ENCODE measurements around the gene IL7R. TPM values are rescaled to one million over a fixed set of nuclear protein-coding genes. Genes with fewer than 3 reads are reported as not detected.

IL7R gene
- total and polyA plus RNA-seq, 2 of the 4 experiments (the other 2 are of a cell fraction): 40.7 to 71.7 TPM

- Histone ChIP-seq H4K8ac (ENCODE audit: low read depth in 2 of 2, low read length in 2 of 2) (no peak overlapping the region), H4K20me1 (ENCODE audit: insufficient read depth, low read length) (no peaks in the 10 kb centered on the region), H3K14ac (replicated peaks; ENCODE audit: low read depth, low read length) (no peak overlapping the region), H2AK5ac (ENCODE audit: low read depth, low read length) (no peak overlapping the region), H3K9ac (ENCODE audit: low read depth, low read length) (no peak overlapping the region), H3K4me3 (ENCODE audit: insufficient read depth, low read depth, low read length) (no peak overlapping the region), H2AK9ac (replicated peaks; ENCODE audit: low read depth, low read length, poor library complexity) (no peak overlapping the region), H3K27ac (ENCODE audit: insufficient read depth, low read length) (no peak overlapping the region), H2AFZ (replicated peaks; ENCODE audit: low read length, poor library complexity) (no peak overlapping the region), H3K79me1 (ENCODE audit: low read depth in 1 of 2, low read length in 2 of 2) (peaks cover 3 to 6% of the 10 kb centered on the region in 2 experiments; a peak in 1 of 4 replicates), H3K18ac (ENCODE audit: low read depth, low read length) (no peak overlapping the region), H3K23ac (ENCODE audit: low read depth, low read length) (no peak overlapping the region), H3K27me3 (ENCODE audit: control insufficient read depth, insufficient read depth, low read length) (no peaks in the 10 kb centered on the region), H3K4me2 (ENCODE audit: low read depth, low read length) (no peak overlapping the region), H3K9me3 (ENCODE audit: control insufficient read depth, insufficient read depth, low read length) (no peaks in the 10 kb centered on the region), H3K56ac (ENCODE audit: extremely low read depth, insufficient read depth, low read length) (no peak overlapping the region), H2BK120ac (ENCODE audit: low read depth, low read length) (no peak overlapping the region), H2BK5ac (ENCODE audit: low read depth, low read length, poor library complexity, severe bottlenecking) (no peak overlapping the region), H3K36me3 (ENCODE audit: control insufficient read depth, insufficient read depth, low read length) (peaks cover 15% of the 10 kb centered on the region), H3K9me1 (ENCODE audit: insufficient read depth, low read length) (peaks cover 5% of the 10 kb centered on the region; the same call in 1 of the 2 replicates), H2BK20ac (ENCODE audit: low read depth, low read length) (no peak overlapping the region), H4K5ac (ENCODE audit: low read depth, low read length) (no peak overlapping the region; the same call in 1 of the 2 replicates), H2BK15ac (ENCODE audit: low read depth, low read length) (no peak overlapping the region), H3K4me1 (ENCODE audit: control insufficient read depth, insufficient read depth, low read length) (no peaks in the 10 kb centered on the region; the same call in 1 of the 2 replicates), H4K91ac (ENCODE audit: insufficient read depth, low read depth, low read length) (no peak overlapping the region), H3K4ac (ENCODE audit: low read depth, low read length) (no peak overlapping the region)
- ATAC-seq (ENCODE audit: low read depth): no peak
- DNase-seq: no peak
- intact Hi-C loops (cut with micrococcal nuclease) (no loop called here), dilution Hi-C loops (cut with HindIII; ENCODE audit: low sequenced_read_pairs, unreplicated experiment) (no loop called here), in situ Hi-C loops (cut with MboI; ENCODE audit: low sequenced_read_pairs) (no loop called here)
- BruUV-seq (replicated peaks): no TSS peak
- TF ChIP-seq MAZ (IDR thresholded peaks at IDR 0.05; ENCODE audit: borderline replicate concordance, low read depth, low read length) (no peak), CHD1 (IDR thresholded peaks at IDR 0.05; ENCODE audit: low read depth, low read length) (no peak), FOS (IDR thresholded peaks at IDR 0.05; ENCODE audit: low read depth, low read length) (no peak), MXI1 (IDR thresholded peaks at IDR 0.05; ENCODE audit: borderline replicate concordance, low read depth, low read length) (no peak), NFE2L2 (IDR thresholded peaks at IDR 0.05; ENCODE audit: low read depth, low read length) (no peak), USF2 (IDR thresholded peaks at IDR 0.05; ENCODE audit: low read depth, low read length) (no peak), SMC3 (IDR thresholded peaks at IDR 0.05; ENCODE audit: low read depth, low read length) (no peak), RAD21 (IDR thresholded peaks at IDR 0.05; ENCODE audit: low read length) (no peak), CEBPB (IDR thresholded peaks at IDR 0.05; ENCODE audit: low read depth, low read length) (no peak), CTCF (conservative IDR thresholded peaks at IDR 0.05; ENCODE audit: low read depth, low read length) (no peak)
- CTCF ChIA-PET: no interaction called here
- POLR2A ChIA-PET (ENCODE audit: unreplicated experiment): no interaction called here
Measured at GRCh38 chr5:35878079-35878478, 21.4 kb downstream of the IL7R start.
